ENCODE measurements around the gene PLXNB1.

Gene PLXNB1

GRCh38 chr3:48367201-48367600 is 62.7 kb downstream of the PLXNB1 start:
- no peak for DNase-seq (ENCODE audit: low spot score)

DNA sequence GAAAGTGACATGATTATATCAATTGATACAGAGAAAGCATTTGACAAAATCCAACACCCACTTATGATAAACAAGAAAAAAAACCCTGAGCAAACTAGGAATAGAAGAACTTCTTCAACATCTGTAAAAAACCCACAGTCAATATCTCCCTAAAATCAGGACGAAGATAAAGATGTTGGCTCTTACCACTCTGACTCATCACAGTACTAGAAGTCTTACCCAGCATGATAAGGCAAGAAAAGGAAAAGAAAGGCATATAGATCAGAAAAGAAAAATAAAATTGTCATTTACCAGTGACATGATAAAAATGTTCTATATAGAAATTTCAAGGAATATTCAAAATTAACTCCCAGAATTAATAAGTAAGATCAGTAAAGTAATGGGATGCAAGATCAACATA is 65.0 kb downstream of the PLXNB1 start:
- DNase-seq (ENCODE audit: low spot score): no peak

DNA sequence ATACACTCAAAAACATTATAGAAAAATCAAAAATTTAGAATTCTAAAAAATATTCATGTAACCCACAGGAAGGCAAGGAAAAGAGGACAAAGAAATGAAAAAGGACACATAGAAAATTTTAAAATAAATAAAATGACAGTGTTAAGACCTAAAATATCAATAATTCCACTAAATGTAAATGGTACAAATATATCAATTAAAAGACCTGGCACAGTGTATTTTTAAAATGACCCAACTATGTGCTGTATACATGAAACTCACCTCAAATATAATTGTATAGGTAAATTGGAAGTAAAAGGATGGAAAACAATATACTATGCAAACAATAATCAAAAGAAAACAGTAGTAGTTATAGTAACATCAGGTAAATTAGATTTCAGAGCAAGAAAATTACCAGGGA is 68.0 kb downstream of the PLXNB1 start:
- no peak for DNase-seq (ENCODE audit: low spot score)

- DNase-seq (ENCODE audit: low spot score): no peak
These were observed 73.5 kb downstream of the PLXNB1 start for GRCh38 chr3:48356419-48356818.

DNA sequence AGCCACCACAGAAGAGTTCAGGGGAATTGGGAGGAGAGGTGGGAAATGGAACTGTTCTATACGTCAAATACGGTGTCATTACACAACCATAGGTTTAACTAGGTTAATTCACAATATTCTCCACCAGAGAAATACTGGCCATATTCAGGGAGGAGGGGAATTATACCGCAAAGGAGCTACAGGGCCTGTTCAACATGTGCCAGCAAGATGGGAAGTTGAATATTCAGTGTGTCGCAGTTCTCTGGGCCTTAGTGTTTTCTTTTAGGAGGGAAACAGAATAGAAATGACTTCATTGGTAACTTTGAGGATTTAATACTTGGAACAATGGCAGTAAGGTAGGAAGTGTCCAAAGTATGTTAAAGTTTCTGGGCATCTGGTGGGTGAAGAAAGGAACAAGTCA is 75.9 kb downstream of the PLXNB1 start:
- no peak for DNase-seq (ENCODE audit: low spot score)

All from germinal center (tissue), 1 donor.